ENCODE measurements around the gene PRSS8.

DNA sequence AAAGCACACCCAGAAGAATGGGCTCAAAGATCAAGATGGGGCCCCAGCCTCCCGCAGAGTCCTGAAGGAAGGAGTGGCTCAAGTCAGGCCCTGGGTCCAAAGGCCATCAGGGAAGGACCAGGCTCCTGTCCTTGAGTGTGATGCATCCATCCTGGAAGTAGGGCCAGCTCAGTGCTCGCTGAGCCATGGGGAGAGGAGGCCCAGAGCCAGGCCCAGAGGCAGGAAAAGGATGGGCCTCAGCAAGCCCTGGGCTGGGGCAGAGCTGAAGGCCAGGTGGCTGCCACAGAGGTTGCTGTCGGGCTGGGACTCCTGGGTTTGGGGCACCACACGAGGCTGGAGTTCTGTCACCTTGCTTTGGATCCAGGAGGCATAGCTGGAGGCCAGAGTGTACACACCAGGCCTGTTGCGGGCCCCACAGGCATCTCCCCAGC is 3.7 kb downstream of the PRSS8 start:
- TF ChIP-seq, protein P1, sequence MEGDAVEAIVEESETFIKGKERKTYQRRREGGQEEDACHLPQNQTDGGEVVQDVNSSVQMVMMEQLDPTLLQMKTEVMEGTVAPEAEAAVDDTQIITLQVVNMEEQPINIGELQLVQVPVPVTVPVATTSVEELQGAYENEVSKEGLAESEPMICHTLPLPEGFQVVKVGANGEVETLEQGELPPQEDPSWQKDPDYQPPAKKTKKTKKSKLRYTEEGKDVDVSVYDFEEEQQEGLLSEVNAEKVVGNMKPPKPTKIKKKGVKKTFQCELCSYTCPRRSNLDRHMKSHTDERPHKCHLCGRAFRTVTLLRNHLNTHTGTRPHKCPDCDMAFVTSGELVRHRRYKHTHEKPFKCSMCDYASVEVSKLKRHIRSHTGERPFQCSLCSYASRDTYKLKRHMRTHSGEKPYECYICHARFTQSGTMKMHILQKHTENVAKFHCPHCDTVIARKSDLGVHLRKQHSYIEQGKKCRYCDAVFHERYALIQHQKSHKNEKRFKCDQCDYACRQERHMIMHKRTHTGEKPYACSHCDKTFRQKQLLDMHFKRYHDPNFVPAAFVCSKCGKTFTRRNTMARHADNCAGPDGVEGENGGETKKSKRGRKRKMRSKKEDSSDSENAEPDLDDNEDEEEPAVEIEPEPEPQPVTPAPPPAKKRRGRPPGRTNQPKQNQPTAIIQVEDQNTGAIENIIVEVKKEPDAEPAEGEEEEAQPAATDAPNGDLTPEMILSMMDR (conservative IDR thresholded peaks at IDR 0.05), result no peak
- TF ChIP-seq ZFX (IDR thresholded peaks at IDR 0.05), result no peak

Data from C4-2B (cell line).